Right lobe of liver (tissue), 4 donors: ENCODE data around the gene TNFRSF8.

ENCODE experiments used
- CTCF ChIP-seq, 4 donors: fragments of 200-600 bp in 3 of 4; fragments of 450-650 bp in 1 of 4; IDR thresholded peaks; one replicate each; pipeline versions ENCODE4 v1.5.1 to v1.8.0; 2016 to 2022; ENCODE audit warnings: antibody characterized with exemption in 4 of 4, mild to moderate bottlenecking in 2 of 4
- POLR2A ChIP-seq: fragments of 450-650 bp; IDR thresholded peaks from one replicate; pipeline ENCODE4 v1.6.1; 2017; ENCODE audit warnings: antibody characterized with exemption, mild to moderate bottlenecking
- donor health status: DM: no; HTN: no; CAD: no.
- donor health status: DM: no; HTN: no; CAD: no.
- donor health status: DM: no; HTN: yes; CAD: no.

- TF ChIP-seq CTCF (IDR thresholded peaks at IDR 0.05), result no peak
- TF ChIP-seq POLR2A, result no peak
These were observed 44.6 kb downstream of the TNFRSF8 start for GRCh38 chr1:12107718-12108117.
